SK-N-SH treated with all-trans-retinoic acid at 6 μM for 48 hours (cell line): ENCODE data around the gene TRUB1.
"Not testable (repeated sequence)": the region's sequence is repeated elsewhere in the genome, so short reads cannot be mapped to it uniquely, and the experiment has no call there.

Source experiments
- ATAC-seq: fragments of 200-7000 bp; cut with Tn5 transposase; 3 replicates; pipeline ENCODE4 v1.9.1; 2020; ENCODE audit warnings: mild to moderate bottlenecking, moderate library complexity
- ARNTL ChIP-seq: fragments of 450-650 bp; formaldehyde crosslinking; IDR thresholded peaks from 2 replicates; pipeline ENCODE4 v1.5.0; 2020; ENCODE audit warnings: low read depth, mild to moderate bottlenecking, moderate library complexity, borderline replicate concordance
- BACH2 ChIP-seq: fragments of 250-450 bp; sonication (Bioruptor Pico); IDR thresholded peaks from 2 replicates; pipeline ENCODE4 v1.9.0; 2021; ENCODE audit warnings: mild to moderate bottlenecking, borderline replicate concordance
- CSDC2 ChIP-seq: fragments of 250-450 bp; sonication (Bioruptor Pico); IDR thresholded peaks from 2 replicates; pipeline ENCODE4 v1.5.0; 2020; ENCODE audit warnings: mild to moderate bottlenecking, moderate library complexity
- CSRNP3 ChIP-seq: fragments of 250-450 bp; sonication (Bioruptor Pico); IDR thresholded peaks from 2 replicates; pipeline ENCODE4 v1.5.1; 2021; ENCODE audit warnings: mild to moderate bottlenecking, moderate library complexity
- ESRRG ChIP-seq: fragments of 250-450 bp; sonication (Bioruptor Pico); IDR thresholded peaks from 2 replicates; pipeline ENCODE4 v1.6.1; 2021; ENCODE audit warnings: mild to moderate bottlenecking
- GLIS3 ChIP-seq: fragments of 250-450 bp; sonication (Bioruptor Pico); IDR thresholded peaks from 2 replicates; pipeline ENCODE4 v1.5.0; 2020; ENCODE audit warnings: mild to moderate bottlenecking, moderate library complexity
- ISL1 ChIP-seq: fragments of 250-450 bp; sonication (Bioruptor Pico); IDR thresholded peaks from 2 replicates; pipeline ENCODE4 v2.1.2; 2022; ENCODE audit warnings: mild to moderate bottlenecking, moderate library complexity
- PATZ1 ChIP-seq: fragments of 250-450 bp; sonication (Bioruptor Pico); IDR thresholded peaks from 2 replicates; pipeline ENCODE4 v1.8.0; 2020; ENCODE audit warnings: mild to moderate bottlenecking, moderate library complexity, borderline replicate concordance
- PPARA ChIP-seq: fragments of 250-450 bp; sonication (Bioruptor Pico); IDR thresholded peaks from 2 replicates; pipeline ENCODE4 v1.5.0; 2020; ENCODE audit warnings: mild to moderate bottlenecking, borderline replicate concordance
- RARB ChIP-seq: fragments of 250-450 bp; sonication (Bioruptor Pico); IDR thresholded peaks from 2 replicates; pipeline ENCODE4 v1.8.0; 2021; ENCODE audit warnings: mild to moderate bottlenecking, moderate library complexity
- TCF4 ChIP-seq: fragments of 250-450 bp; sonication (Bioruptor Pico); IDR thresholded peaks from 2 replicates; pipeline ENCODE4 v1.8.0; 2021; ENCODE audit warnings: mild to moderate bottlenecking, moderate library complexity, borderline replicate concordance
- TSHZ2 ChIP-seq: fragments of 250-450 bp; sonication (Bioruptor Pico); IDR thresholded peaks from 2 replicates; pipeline ENCODE4 v1.5.0; 2020; ENCODE audit warnings: mild to moderate bottlenecking, moderate library complexity
- ZC3H10 ChIP-seq: fragments of 250-450 bp; sonication (Bioruptor Pico); IDR thresholded peaks from 2 replicates; pipeline ENCODE4 v1.5.1; 2021; ENCODE audit warnings: mild to moderate bottlenecking, moderate library complexity
- ZFP3 ChIP-seq: fragments of 250-450 bp; sonication (Bioruptor Pico); IDR thresholded peaks from 2 replicates; pipeline ENCODE4 v1.5.0; 2020; ENCODE audit warnings: mild to moderate bottlenecking, moderate library complexity
- ZFP30 ChIP-seq: fragments of 450-650 bp; formaldehyde crosslinking; IDR thresholded peaks from 2 replicates; pipeline ENCODE4 v1.5.0; 2022; ENCODE audit warnings: mild to moderate bottlenecking, moderate library complexity
- ZNF70 ChIP-seq: fragments of 450-650 bp; formaldehyde crosslinking; IDR thresholded peaks from 2 replicates; pipeline ENCODE4 v1.5.0; 2020; ENCODE audit warnings: mild to moderate bottlenecking, moderate library complexity
- ZNF8 ChIP-seq: fragments of 450-650 bp; formaldehyde crosslinking; IDR thresholded peaks from 2 replicates; pipeline ENCODE4 v1.5.0; 2020; ENCODE audit warnings: mild to moderate bottlenecking, moderate library complexity

Gene TRUB1

GRCh38 chr10:114931072-114931679 lies 6.8 kb upstream of the TRUB1 start:
- no peak for ATAC-seq
- TF ChIP-seq RARB: no peak
- TF ChIP-seq ZNF8 (CRISPR knock-in tag): no peak
- no peak for TF ChIP-seq TCF4 (CRISPR knock-in tag)
- TF ChIP-seq CSDC2 (CRISPR knock-in tag): no peak

GRCh38 chr10:114932225-114932624 lies 5.8 kb upstream of the TRUB1 start:
- no peak for ATAC-seq
- TF ChIP-seq ISL1 (CRISPR knock-in tag): no peak
- TF ChIP-seq GLIS3 (CRISPR knock-in tag): no peak

GRCh38 chr10:114932945-114933344 lies 5.0 kb upstream of the TRUB1 start:
- no peak for ATAC-seq

GRCh38 chr10:114933588-114933987 lies 4.4 kb upstream of the TRUB1 start:
- TF ChIP-seq BACH2: no peak
- TF ChIP-seq TSHZ2 (CRISPR knock-in tag): no peak
- TF ChIP-seq, all 23 proteins: peak for 0
- ATAC-seq: no peak

More at GRCh38 chr10:114932945-114933344, 5.0 kb upstream of the TRUB1 start:
- TF ChIP-seq PATZ1 (CRISPR knock-in tag) (no peak), ZC3H10 (CRISPR knock-in tag) (no peak), ZFP30 (CRISPR knock-in tag) (no peak), ZFP3 (no peak), ISL1 (CRISPR knock-in tag) (no peak), ZNF70 (CRISPR knock-in tag) (no peak), GLIS3 (CRISPR knock-in tag) (no peak), ESRRG (CRISPR knock-in tag) (no peak), TCF4 (CRISPR knock-in tag) (no peak), ARNTL (CRISPR knock-in tag) (no peak)

- ATAC-seq: not testable (repeated sequence)
These were observed 4.0 kb upstream of the TRUB1 start for GRCh38 chr10:114933995-114934394.

- no peak; the same call in 2 of the 3 replicates for ATAC-seq
- no peak for TF ChIP-seq ZFP30 (CRISPR knock-in tag)
- TF ChIP-seq CSDC2 (CRISPR knock-in tag): no peak
- no peak for TF ChIP-seq BACH2
- no peak for TF ChIP-seq ZFP3
- TF ChIP-seq ZNF8 (CRISPR knock-in tag): no peak
- no peak for TF ChIP-seq RARB
- TF ChIP-seq PPARA (CRISPR knock-in tag): no peak
- no peak for TF ChIP-seq CSRNP3
- TF ChIP-seq, all 23 proteins: peak for 0
These were observed 830 bp downstream of the TRUB1 start for GRCh38 chr10:114938856-114939193.

- no peak for TF ChIP-seq ZC3H10 (CRISPR knock-in tag)
- TF ChIP-seq TCF4 (CRISPR knock-in tag): no peak
- no peak for ATAC-seq
These were observed 2.7 kb downstream of the TRUB1 start for GRCh38 chr10:114940735-114941134.
